Left hindlimb (tissue), 1 donor: Measurements from ENCODE around the gene CCDC192.
A peak's percentile ranks its signal among the peaks of the same experiment; 100 is the strongest.

Experiments used
- DNase-seq: peaks from one replicate; pipeline ENCODE4 v3.0.0-alpha.2; 2018

The CCDC192 gene

DNA sequence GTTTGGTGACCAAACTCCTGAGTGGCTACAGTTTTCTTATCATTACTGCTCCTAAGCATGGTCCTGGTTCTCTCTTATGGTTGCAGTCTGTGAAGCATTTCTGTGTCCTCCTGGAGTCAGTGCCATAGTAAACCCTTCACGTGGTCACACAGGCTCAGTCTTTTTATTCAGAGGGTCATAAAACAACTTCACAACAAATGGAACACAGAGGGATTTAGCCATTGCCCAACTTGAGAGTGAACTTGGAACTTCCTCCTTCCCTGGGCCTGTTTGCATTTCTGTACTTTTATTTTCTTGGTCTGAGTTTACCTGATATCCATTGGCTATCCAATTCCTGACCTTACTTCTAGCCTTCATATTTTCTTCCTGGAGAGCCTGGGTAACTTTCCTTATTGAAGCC, 144.9 kb downstream of the CCDC192 start:
- DNase-seq, result no peak

DNA sequence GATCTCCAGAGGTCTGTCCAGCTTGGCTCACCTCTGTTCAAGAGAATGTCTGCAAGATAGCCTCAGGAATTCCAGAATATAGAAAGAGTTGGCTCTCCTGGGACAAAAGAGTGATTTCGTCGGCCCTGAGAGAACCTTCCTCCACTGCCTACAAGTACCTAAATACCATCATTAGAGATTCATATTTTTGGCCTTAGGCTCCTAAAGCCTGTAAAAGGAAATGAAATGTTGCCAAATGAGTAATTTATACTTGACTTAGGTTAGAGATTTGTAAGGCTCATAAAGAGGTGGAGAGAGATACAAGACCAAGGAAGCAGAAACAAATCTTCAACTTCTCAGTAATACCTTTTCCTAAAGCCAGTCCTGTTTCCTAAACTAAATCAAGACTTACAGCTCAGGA, 146.2 kb downstream of the CCDC192 start:
- no peak for DNase-seq

- DNase-seq, result no peak
Measured at GRCh38 chr5:127849891-127850290, 146.7 kb downstream of the CCDC192 start.

DNA sequence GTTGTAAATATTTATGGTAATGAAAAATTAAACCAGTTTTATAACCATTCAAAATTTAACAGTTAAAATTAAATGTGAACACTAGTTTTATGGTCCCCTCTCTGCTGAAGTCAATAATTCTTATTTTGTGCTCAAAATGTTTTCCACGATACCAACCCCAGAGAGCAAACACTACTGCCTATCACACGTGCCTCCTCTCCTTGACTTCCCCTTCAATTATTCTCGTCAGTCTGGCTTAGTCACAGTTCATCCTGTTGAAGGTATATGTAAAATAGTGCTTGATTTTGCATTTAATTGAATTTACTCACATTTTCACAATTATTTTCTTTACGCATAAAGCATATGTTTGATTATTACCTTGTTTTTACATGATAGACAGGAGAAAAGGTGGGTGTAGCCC, 148.8 kb downstream of the CCDC192 start:
- no peak for DNase-seq

GRCh38 chr5:127854520-127854919, 151.3 kb downstream of the CCDC192 start:
- DNase-seq, result no peak

DNA sequence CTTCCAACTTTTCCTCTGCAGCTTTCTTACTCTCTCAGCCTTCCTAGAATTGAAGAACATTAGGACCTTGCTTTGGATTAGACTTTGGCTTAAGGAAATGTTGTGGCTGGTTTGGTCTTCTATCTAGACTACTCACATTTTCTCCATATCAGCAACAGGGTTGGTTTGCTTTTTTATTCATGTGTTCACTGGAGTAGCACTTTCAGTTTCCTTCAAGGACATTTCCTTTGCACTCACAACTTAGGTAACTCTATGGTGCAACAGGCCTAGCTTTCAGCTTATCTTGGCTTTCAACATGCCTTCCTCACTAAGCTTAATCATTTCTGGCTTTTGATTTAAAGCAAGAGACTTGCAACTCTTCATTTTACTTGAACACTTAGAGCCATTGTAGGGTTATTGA, 153.1 kb downstream of the CCDC192 start:
- no peak for DNase-seq

GRCh38 chr5:127858116-127858784, 155.1 kb downstream of the CCDC192 start:
- no peak for DNase-seq

DNA sequence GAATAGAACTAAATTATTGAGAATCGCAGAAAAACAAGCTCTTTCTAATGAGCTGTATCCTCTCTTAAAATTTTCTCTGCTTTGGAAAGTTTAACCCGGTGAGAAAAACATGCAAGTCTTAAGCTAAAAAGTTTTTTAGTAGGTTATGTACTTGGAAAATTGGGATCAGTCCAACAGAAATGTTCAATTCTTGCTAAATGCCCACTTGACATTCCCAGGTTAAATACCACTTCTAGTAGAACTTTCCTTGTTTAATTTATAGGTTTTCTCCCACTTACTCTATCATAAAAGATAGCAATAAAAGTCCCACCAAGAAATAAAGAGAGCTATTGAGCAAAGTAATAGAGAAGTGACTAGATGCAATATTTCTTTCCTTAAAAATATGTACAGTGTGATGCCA, 157.1 kb downstream of the CCDC192 start:
- DNase-seq, result no peak

- DNase-seq, result no peak
Measured at GRCh38 chr5:127863161-127863560, 160.0 kb downstream of the CCDC192 start.

GRCh38 chr5:127863610-127864395, 160.6 kb downstream of the CCDC192 start:
- no peak for DNase-seq

- DNase-seq, result no peak
Measured at GRCh38 chr5:127864511-127864910, 161.3 kb downstream of the CCDC192 start.

GRCh38 chr5:127865273-127865672, 162.1 kb downstream of the CCDC192 start:
- DNase-seq, result no peak

DNA sequence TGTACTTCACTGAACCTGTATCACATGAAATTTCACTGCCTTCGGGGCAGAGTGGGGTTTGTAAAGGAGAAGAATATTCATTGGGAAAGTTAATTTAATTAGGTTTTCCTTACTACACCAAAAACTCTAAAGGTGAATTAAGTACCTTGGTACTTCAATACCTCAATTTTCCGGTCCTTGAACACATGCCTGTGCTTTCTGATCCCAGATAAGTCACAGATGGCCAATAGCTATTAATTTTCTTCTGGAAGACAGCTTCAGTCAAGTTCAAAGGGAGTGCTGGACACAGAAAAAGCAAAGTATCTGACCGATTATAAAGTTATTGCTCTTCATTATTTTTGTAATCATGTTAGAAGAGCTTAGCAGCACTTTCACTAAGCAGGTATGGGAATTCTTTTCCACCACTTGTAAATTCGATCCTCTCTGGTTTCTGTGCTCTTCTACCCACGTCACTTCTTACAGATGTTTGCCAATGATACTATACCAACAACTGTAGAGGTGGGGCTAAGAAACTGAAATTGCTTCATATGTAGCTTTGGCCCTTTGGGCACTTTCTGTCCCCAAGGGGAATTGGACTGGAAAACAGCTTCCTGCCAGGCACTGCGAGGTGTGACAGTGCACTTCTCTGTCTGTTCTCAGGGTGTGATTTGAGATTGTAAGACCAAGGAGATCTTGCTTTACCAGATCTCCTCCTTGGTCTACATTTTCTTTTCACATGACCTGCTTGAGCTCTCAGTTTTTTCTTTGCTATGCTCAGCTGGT, 164.0 kb downstream of the CCDC192 start:
- no peak for DNase-seq

- peak; percentile 70 for DNase-seq
Measured at GRCh38 chr5:127870914-127871313, 167.7 kb downstream of the CCDC192 start.

- DNase-seq, result no peak
Measured at GRCh38 chr5:127871503-127872153, 168.4 kb downstream of the CCDC192 start.

DNA sequence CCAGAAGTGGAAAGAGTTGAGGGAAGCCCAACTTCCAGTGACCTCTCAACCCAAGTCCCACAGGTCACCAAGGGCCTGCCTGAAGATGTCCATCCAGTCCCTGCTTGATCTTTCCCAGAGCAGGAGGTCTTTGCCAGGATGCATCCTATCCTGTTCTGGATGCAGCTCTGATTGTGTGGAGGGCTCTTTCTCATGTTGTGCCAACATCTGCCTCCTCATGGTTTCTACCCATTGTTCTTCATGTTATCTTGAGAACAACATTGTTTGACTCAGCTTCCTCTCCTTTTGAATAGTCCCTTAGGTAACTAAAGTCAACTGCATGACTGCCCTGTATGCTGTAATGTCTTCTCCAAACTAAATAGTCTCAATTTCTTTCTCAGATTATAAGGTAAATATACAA, 169.3 kb downstream of the CCDC192 start:
- DNase-seq, result no peak

DNA sequence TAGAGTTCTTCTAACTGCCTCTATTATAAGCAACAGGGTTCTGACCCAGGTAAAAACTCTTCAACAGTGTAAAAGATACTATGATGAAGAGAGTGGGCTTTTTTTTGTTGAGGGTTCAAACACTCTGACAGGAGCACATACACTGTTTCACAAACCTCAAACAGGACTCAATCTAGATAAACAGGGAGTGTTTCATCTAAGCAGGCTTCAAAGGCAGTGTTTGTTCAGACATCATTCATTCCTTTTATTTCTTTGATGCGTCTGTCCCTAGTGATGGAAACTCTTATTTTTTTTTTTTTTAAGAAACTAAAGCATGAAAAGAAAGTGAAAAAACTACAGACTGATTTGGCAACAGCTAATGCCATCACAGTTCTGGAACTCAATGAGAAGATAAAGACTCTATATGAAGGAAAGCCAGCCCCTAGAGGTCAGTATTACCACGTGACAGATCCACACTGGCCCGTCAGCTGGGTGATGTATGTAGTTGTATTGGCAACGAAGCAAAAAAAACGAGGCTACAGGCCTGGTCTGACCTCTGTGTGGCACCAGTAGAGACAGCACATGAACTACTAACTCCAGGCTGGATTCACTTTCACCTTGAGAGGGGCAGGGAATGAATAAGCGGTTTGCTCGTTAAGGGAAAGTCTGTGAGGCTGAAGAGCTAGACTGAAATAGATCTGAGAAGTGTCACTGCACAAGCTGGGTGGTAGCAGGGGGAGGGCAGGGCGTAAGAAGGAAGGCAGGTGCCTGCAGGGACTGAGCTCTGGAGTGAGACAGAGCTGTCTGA, 172.2 kb downstream of the CCDC192 start:
- DNase-seq, result peak; percentile 67

- no peak for DNase-seq
Measured at GRCh38 chr5:127876384-127876783, 173.2 kb downstream of the CCDC192 start.

- DNase-seq, result no peak
Measured at GRCh38 chr5:127878174-127878750, 175.1 kb downstream of the CCDC192 start.

DNA sequence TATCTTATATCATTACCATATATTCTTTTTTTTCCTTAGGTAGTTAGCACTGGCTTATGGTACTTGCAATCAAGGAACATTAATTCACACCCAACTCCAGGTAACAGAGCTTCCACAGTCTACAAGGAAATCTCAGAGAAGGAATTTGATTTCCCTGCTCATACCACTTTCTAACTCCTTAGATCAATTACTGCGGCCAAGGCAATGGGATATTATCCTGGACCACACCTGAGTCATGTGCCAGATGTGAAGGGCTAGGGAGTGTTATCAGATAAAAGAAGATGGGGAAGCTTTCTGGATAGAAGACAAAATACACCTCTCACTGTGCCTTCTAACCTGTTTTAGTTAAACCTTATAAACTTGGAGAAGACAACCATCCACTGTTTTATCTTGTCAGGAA, 181.2 kb downstream of the CCDC192 start:
- no peak for DNase-seq

DNA sequence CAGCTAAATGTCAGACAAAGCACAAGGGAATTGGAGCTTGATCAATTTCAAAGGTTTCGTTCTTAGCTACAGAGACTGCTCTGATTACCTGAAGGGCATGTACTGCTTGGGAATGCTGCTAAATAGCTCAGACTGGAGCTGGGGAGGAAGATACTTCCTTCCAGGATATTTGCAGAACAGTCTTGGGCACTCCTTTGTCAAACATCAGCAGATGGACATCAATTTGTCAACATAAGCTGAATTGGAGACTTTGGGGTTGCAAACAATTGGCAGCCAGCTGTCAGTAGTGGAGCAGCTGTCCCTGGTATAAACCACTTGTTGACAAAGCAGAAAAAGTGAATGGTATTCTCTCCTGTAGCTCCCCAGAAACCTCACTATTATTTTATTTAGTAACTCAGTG, 182.0 kb downstream of the CCDC192 start:
- DNase-seq, result no peak

DNA sequence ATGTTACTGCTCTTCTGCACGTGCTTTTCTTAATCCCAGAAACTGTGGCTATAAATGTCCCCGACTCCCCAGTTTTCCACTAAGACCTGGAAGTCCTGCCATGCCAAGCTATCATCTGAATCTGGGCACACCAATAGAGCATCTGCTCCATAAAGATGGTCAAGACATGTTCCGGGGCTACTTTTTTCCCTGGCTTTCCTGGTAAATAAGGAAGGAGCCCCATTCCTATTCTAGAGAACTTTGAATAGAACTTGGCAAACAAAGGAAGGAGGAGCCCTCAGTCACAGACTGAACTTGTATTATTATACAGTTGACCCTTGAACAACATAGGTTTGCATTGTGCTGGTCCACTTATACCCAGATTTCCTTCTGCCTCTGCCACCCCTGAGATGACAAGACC, 182.9 kb downstream of the CCDC192 start:
- no peak for DNase-seq
